Ammon's horn (tissue), 1 donor: ENCODE data around the gene CACNA1S.

Experiments used
- DNase-seq: peaks from one replicate; pipeline ENCODE4 v3.0.0-alpha.2; 2016; ENCODE audit warnings: low spot score

Gene CACNA1S

GRCh38 chr1:201112173-201112731 lies at the start of gene CACNA1S:
CACNA1S (minus strand) TSS chr1:201112426; CDS start chr1:201112339, 87 bp downstream.
- no peak for DNase-seq

- DNase-seq = no peak
Measured at GRCh38 chr1:201157949-201158348, 45.7 kb upstream of the CACNA1S start.

- no peak for DNase-seq
Measured at GRCh38 chr1:201156819-201157218, 44.6 kb upstream of the CACNA1S start.

- DNase-seq = no peak
Measured at GRCh38 chr1:201156346-201156745, 44.1 kb upstream of the CACNA1S start.

GRCh38 chr1:201155354-201155753 lies 43.1 kb upstream of the CACNA1S start:
- DNase-seq = no peak

GRCh38 chr1:201154389-201155165 lies 42.4 kb upstream of the CACNA1S start, which contains the start of gene TMEM9:
TMEM9 (minus strand) TSS chr1:201154474; CDS start chr1:201153923, 551 bp downstream.
- peak; percentile 99 for DNase-seq

- DNase-seq = no peak
Measured at GRCh38 chr1:201153474-201154388, 41.5 kb upstream of the CACNA1S start.

- DNase-seq = no peak
Measured at GRCh38 chr1:201149400-201149799, 37.2 kb upstream of the CACNA1S start.

GRCh38 chr1:201147396-201148015 lies 35.3 kb upstream of the CACNA1S start:
- DNase-seq = no peak

GRCh38 chr1:201146626-201147390 lies 34.6 kb upstream of the CACNA1S start:
- DNase-seq = no peak

- DNase-seq = no peak
Measured at GRCh38 chr1:201145816-201146215, 33.6 kb upstream of the CACNA1S start.

- no peak for DNase-seq
Measured at GRCh38 chr1:201145132-201145531, 32.9 kb upstream of the CACNA1S start.

GRCh38 chr1:201144701-201145100 lies 32.5 kb upstream of the CACNA1S start:
- no peak for DNase-seq

GRCh38 chr1:201143726-201144635 lies 31.8 kb upstream of the CACNA1S start:
- DNase-seq = peak; percentile 70

GRCh38 chr1:201142849-201143725 lies 30.9 kb upstream of the CACNA1S start:
- DNase-seq = no peak

- peak; percentile 52 for DNase-seq
Measured at GRCh38 chr1:201142011-201142848, 30.0 kb upstream of the CACNA1S start.

GRCh38 chr1:201141418-201141817 lies 29.2 kb upstream of the CACNA1S start:
- DNase-seq = no peak

- DNase-seq = no peak
Measured at GRCh38 chr1:201140941-201141260, 28.7 kb upstream of the CACNA1S start.
